CD4-positive, alpha-beta T cell treated with Interleukin-17A for 1 hour (primary cell): ENCODE measurements around the gene GPR34.
"Not testable (repeated sequence)": the region's sequence is repeated elsewhere in the genome, so short reads cannot be mapped to it uniquely, and the experiment has no call there.

Experiments
- DNase-seq: peaks from one replicate; pipeline ENCODE4 v3.0.0-alpha.2; 2020

Gene GPR34

DNA sequence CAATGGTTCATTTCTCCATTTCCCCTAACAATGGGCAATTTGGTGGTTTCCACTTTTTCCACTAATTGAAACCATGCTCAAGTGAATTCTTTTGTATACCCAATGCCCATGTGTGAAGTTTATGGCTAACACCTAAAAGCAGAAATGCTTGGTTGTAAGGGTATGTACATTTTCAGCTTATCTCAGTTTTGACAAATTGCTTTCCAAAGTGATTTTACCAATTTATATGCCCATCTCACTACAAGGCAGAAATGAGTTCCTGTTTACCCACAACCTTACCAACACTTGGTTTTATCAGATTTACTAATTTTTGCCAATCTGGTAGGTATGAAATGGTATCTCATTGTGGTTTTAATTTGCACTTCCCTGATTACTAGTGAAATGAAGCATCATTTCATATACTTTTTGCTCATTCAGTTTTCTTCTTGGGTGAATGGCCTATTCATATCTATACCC lies 14.8 kb downstream of the GPR34 start:
- no peak for DNase-seq

DNA sequence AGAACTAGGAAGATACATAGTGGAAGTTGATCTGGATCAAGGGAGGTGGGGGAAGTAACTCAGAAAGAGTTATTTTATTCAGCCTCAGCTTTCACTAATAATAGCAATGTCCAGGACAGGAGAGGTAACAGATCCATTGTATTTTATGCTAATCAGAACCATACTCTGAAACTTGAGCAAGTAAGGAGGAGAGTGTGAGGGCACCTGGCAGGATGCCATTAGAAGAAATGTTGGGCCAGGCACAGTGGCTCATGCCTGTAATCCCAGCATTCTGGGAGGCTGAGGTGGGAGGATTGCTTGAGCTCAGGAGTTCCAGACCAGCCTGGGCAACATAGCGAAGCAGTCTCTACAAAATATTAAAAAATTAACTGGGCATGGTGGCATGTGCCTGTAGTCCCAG lies 16.3 kb downstream of the GPR34 start:
- DNase-seq = no peak

DNA sequence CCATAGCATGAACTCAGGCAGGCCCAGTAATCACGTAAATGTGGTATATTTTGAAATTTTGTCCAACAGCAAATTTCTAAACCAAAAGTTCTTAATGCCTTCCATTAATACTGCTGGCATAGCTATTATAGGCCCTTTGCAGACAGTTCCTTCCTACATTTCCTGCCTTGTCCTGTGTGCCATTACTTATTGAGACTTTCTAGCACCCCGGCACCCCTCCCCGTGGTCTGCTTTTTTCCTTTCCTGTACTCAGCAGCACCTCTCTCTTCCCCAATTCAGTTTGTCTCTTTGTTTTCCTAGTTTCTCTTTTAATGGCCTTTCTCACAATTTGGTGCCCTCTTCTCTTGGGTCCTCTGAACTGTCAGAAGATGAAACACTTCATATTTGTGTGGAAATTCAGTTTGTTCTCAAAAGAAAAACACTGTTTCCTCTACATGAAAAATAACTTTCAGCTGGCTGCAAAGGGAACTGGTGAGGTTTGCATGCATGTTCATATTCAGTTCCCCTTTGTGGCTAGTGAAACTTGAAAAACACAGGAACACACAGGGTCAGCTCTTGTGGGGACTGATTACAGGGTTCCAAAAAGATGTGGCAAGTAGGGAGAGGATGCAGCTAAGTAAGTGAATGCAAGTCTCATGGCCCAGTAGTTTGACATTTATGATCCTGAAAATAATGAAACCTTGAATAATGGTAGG lies 17.1 kb downstream of the GPR34 start:
- peak; percentile 4 for DNase-seq

DNA sequence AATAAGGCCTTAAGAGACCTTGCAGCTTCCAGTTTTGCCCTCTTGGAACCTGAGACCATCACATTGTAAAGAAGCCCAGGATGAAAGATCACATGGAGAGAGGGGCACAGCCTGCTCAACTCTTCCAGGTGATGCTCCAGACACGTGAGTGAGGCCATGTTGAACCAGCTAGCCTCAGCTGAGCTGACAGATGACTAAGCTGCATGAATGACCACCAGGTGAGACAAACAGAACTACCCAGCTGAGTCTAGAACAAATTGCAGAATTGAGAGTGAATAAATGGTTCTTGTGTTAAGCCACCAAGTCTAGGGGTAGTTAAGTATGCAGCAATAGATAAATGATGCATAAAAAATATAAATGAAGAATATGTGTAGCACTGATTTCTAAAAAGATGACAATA lies 18.4 kb downstream of the GPR34 start:
- no peak for DNase-seq

DNA sequence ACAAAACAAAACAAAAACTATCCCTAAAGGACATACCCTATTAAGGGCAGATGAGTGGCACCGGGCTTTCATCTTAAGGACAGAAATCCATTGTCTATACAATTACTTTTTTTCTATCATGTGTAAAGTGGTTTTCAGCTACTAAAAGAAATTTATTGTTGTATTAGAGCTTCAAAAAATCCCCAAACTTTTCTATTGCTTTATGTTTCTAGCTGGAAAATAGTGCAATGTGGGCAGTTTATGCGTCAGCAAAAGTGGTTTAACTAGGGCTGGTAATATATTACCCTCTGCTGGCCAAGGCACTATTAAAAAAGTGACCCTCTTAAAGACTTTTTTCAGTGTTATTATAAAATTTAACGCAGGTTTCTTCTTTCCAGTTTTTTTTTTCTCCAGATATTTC lies 19.7 kb downstream of the GPR34 start:
- no peak for DNase-seq

DNA sequence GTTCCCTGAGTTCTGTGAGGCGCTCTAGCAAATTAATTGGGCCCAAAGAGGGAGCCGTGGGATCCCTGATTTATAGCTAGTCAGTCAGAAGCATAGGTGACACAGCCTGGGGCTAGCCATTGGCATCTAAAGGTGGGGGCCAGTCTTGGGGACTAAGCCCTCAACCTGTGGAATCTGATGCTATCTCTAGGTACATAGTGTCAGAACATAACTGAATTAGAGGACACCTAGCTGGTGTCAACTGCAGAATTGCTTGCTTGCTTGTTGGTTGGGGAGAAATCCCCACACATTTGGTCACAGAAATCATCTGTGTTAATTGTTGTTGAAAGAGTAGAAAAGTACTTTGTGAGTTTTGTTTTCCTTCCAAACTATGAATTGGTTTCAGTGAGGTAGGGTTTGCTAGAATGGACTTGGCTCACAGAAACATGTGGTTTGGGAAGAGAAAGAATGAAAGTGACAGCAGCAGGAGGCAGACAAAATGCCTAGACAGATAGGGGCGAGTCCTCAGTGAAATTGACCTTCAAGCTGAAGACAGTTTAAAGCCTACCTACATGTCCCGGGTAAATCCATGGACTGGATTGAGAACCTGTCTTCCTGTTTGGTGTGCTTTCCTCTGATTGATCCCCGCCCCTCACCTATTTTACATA lies 22.4 kb downstream of the GPR34 start:
- no peak for DNase-seq

DNA sequence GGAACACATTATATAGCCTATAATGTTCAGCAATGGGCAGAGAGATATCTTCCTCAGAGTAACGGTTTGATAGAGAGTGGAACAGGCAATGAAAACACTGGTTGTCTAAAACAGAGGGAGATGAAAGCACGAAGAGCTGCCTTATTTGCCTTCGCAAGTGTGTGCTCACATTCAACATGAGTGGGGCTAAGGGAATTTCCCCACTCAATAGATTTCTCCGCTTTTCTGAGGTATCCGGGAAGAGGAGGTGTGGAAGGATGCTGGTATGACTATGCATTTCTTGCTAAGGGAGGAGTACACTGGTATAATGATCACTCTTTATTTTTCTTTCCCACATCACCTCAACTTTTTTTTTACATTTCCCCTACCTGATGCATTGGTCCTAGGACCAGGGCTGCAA lies 27.4 kb downstream of the GPR34 start:
- DNase-seq = no peak

DNA sequence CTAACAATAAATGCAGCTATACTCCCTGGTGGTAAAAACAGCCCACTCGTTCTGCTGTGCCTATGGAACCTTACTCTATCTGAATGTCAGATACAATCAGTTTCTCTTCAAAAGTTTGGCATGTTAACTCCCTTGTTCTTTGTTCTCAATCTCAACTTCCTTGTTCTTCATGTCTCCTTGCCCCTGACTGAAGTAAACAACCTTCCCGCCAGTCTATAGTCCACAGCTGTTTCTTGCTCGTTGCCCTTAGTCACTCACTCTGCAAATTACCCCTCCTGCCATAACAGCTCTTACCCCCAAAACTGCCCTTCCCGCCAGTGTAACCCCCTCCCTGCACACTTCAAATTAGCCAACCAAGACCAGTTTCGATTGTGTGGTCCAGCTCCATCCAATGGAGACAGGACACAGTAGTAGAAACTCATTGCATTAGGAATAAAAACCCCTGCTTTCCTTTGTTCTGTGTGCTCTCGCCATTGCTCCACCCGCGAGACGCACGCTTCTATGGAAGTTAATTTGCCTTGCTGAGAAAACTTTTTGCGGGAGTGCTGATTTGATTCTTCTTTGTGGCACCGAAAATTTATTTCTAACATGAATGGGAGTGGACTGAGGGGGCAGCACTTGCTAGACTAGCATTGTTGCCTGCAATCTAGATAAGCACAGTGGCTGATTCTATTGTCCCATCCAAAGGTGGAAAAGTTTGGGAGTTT lies 28.1 kb downstream of the GPR34 start:
- DNase-seq = no peak

DNA sequence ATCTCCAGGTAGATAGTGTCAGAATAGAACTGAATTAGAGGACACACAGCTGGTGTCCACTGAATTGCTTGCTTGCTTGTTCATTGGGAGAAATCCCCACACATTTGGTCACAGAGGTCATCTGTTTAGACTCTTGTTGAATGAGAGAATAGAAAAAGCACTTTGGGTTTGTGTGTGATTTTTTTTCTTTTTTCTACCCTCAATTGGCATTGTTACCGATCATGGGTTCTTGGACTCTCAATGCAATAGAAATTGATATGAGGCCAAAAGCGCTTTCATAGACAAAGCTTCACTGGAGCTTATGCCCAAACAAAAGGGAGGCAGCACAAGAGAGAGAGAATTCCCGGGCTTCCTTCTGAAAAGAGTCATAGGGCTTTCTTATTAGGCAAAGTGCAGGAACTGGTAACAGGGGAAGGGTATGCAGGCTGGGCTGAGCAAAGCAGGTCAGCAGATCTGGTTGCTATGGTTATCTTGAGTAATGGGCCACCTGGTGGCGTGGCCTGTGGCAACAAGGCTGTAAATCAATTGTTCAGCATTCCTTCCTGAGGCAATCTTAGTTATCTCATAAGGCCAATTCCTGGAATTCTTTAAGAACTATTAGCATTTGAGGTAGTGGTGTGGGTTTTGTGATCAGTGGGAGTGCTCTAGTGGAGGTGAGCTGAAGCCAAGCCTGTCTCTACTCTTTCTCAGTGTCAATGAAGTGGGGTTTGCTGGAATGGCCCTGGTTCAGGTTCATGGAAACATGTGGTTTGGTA lies 29.9 kb downstream of the GPR34 start:
- DNase-seq = no peak

DNA sequence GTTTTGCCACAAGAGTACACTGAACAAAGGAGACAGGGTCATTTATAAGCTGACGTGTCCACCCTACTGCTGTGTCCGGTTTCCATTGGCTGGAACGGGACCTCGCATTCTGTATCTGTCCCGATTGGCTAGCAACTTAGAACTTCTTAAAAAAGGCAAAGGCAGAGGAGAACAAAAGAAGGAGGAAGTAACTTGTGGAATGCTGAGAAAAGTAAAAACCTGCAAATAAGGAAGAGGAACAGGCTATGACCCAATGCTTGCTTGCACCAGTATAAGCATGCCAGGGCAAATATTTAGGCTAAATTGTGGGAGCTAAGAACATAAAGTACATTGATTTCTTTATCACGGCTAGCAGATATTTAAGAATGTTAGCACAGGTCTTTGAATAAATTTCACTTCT lies 30.8 kb downstream of the GPR34 start:
- DNase-seq = not testable (repeated sequence)

DNA sequence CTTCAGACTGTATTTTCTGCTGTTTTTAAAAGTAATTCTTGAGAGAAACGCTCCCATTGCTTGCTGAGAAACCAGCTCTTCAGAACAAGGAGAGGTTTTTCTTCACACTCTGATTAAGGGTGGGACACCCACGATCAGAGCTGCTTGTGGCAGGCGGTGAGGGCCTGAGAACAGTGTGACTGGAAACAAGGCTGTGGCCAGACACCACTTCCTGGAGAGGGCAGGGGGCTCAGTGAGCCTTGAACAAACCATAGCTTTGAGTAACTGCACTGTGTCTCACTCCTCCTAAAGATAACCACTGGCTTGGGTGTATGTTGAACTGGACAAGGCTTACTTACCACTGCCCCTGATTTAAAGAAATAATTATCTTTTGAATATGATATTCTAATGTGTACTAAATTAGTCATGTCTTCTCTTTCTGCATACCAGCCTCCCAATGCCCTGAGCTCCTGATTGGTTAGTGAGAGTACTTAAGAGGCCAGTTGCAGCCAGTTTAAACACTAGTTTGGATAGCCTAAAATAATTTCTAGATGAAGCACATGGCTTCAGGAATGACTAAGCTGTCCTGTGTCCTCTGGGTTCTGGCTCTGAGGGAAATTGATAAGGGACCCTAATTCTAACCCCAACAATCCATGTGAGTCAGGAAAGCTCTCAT lies 31.5 kb downstream of the GPR34 start:
- peak; percentile 54 for DNase-seq

DNA sequence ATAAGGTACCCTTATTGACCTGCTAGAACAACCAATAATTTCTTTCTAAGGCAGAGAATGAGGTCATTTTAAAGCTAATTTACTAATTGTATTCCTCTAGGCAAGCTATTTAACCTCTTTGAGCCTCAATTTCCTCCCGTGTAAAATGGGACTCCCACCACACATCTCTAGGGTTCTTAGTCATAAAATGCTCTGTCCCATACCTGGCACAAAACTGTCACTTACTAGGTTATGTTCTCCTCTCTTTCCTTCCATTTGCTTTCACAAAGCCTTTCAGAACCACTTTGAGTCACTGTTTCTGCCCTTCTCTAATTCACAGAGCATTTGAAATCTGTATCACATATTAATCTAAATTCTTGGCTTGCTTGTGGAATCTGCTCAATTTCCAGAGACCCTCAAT lies 32.8 kb downstream of the GPR34 start:
- no peak for DNase-seq

DNA sequence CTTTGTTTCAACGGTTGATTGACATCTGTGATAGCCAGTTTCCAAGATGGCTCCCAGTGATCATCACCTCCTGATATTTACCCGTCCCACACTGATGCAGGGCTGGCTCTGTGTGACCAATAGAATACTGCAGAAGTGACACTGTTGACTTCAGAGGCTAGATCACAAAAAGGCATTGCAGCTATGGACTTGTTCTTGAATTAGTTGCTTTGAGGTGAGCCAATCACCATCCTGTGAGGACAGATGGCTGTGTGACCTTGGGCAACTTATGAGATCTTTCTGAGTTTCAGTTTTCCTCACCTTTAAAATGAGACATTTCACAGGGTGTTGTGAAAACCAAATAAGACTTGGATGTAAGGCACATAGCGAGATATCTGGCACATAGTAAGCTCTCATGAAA lies 33.4 kb downstream of the GPR34 start:
- DNase-seq = no peak

DNA sequence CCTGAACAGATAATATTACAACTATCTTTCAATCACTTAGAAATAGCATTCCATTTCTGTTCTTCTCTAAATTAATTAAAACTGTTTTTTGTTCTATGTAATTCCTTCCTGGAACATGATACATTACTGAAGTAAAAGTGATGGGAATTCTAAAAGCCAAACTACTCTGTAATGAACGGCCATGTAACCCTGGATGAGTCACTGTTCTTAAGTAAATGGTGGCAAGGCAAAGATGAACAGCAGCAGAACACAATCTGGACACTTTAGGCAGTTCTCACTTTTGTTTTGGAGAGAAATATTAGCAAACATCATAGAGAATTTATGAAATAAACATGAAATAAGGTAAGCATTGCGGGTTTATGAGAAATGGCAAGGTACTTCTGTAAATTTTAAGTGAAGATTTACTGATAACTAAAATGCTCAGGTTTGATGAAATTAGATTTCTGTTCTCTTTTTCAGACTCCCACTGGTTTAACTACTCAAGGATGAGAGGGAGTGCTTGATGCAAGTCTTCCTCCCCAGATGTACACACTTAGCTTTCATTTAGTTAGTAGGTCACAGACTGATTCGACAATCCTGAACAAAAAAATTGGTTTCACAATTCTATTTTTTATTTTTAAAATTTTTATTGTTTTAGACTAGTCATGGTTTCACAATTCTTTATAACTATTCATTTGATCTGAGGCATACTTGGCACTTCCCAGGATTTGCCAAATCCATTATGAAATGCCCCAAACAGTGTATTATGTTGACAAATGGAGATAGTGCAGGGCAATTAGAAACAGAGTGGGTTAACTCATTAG lies 34.2 kb downstream of the GPR34 start:
- no peak for DNase-seq

DNA sequence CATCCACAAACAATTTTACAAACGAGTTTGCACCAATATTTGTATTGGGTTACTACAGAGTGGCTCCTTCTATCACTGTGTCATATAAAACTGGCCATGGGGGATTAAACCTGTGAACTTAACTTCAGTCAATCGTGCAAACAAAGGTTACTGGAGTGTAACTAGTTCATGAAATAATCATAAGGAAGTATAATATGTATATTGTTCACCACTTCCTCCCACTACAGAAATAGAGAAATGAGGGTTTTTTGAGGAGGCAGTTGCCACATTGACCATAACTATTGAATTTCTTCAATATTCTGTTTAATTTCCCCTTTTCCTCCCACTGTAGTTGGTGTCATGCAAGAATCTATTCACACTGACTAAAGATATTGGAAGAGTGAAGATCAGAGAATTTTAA lies 35.1 kb downstream of the GPR34 start, which contains the start of gene GPR82:
Gene GPR82, plus strand, starts transcription at position 356 of the 400 bp plus-strand sequence. CDS start 2,846 bp downstream, outside the sequence.
- no peak for DNase-seq

DNA sequence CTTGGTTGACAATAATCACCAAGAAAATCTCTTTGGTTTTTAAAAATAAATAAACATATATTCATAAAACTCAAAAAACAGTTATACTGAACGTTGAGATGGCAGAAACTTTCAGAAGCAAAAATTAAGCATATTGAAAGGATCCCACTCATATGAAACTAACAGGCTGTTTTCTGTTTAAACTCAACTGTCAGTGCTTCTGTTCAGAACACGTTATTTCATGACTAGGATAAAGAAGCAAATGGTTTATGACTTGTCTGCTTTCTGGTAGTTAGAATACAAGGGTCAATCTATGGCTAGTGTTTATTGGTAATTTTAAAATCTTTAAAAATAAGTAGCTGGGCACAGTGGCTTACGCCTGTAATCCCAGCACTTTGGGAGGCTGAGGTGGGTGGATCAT lies 39.4 kb downstream of the GPR34 start:
- no peak for DNase-seq

DNA sequence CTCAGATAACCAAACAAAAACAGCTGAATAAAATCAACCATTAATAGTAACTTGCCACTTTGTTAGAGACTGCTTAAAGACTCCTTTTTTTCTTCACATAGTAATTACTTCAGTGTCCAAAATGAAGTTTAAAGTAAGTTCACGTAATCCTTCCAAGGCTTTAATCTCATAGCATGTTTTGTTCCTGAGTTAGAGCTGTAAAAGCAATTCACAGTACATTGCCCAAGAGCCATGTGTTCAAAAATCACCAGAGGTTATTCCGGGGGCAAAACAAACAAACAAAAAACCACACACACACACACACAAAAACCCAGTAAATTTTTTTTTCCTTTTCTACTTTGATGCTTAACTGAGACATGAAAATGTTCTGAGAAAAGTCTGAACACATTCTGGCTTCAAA lies 41.3 kb downstream of the GPR34 start:
- no peak for DNase-seq

DNA sequence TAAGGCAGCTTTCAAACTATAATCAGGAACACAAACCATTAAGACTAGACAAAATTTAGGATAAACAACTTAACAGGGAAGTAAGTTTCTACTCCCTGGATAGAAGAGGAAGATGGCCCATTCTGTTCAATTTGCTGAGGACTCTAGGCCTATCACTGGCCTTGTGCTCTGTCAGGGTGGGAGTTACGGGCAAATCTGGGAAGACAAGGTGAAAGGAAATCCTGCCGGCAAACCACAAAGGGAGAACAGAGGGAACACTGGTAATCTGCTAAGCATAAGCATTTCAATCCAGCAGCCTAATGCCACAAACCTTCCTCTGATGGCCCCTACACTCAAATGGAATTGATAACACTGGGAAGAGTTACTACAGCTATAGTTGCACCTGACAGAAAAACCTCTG lies 43.5 kb downstream of the GPR34 start:
- no peak for DNase-seq

DNA sequence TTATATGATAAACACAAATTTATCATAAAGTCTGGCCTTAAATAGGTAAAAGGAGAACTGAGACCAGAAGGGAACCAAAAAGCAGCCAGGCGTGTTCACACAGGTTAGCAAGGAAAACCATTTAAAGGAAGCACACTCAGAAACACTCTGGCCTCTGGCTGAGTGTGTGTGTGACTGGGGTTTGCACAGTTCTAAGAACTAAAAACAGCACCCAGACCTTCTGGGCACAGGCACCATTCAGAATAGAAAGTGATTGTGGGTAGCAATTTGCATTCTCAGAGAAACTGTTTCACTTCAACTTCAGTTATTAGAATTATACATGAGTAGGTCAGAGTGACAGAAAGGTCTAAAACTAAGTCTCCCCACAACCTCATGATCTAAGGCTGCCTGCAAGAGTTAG lies 45.2 kb downstream of the GPR34 start:
- DNase-seq = peak; percentile 9

DNA sequence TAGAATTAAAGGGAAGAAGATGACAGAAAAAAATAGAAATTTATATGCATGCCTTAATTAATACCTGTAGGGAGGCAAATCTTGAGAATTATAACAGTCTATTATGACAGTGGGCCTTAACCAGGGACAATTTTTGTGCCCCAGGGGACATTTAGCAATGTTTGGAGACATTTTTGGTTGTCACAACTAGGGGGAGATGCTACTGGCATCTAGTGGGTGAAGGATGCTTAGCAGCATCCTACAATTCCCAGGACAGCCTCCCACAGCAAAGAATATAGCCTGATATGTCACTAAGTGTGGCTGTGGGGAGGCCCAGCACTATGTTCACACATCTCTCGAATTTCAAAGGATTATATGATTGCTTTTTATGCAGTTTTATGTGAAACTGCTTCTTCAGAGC lies 45.8 kb downstream of the GPR34 start:
- peak; percentile 18 for DNase-seq

DNA sequence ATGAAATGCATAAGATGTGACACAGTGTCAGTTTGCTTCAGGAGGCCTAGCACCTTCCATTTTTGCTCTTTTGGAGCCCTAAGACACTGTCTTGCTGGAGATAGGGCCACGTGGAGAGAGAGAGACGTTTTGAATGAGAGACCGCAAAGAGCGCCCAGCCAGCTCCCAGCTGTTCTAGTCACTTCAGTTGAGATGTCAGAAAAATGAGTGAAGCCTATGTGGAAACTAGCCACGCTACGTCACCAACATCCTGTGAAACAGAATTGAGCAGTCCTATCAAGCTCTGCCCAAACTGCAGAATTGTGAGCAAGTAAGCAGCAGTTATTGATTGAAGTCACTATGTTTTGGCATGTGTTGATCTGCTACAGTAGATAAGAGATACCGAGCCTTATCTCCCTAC lies 48.3 kb downstream of the GPR34 start:
- DNase-seq = peak; percentile 23

DNA sequence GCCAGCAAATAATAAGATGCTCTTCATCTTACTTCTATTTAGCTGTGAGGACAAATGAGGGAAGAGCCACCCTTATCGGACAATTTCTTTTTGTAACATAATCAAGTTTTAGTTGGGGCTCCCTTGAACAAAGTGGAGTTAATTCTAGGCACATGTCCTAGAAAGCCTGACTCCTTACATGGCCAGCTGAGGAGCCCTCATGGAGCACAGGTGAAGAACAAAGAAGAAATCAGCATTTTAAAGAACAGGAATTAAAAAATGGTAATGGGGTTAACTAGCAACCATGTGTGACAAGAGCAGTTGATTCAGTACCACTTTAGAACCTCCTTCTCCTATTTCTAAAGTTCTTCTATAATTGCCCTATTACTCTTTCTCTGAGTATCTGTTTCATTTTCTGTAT lies 51.1 kb downstream of the GPR34 start:
- no peak for DNase-seq
